GM23338 (cell line): ENCODE data around the gene ZBTB24. TPM values are rescaled to one million over a fixed set of nuclear protein-coding genes. Genes with fewer than 3 reads are reported as not detected.

ENCODE experiments used
- ATAC-seq: fragments of 200-7000 bp; cut with Tn5 transposase; 3 replicates; pipeline ENCODE4 v1.9.1; 2020
- DNase-seq: peaks from one replicate; pipeline ENCODE4 v3.0.0-alpha.2; 2015; ENCODE audit warnings: low spot score
- H2AFZ ChIP-seq: fragments of 200-600 bp; sonication (generic); 2 replicates; pipeline ENCODE4 v1.8.0; 2016; ENCODE audit warnings: antibody characterized with exemption, mild to moderate bottlenecking, moderate library complexity
- H3F3A ChIP-seq: fragments of 200-600 bp; sonication (generic); replicated peaks from 2 replicates; pipeline ENCODE4 v1.8.0; 2017; ENCODE audit warnings: antibody characterized with exemption, mixed run types, low read depth
- H3K27ac ChIP-seq: fragments of 200-600 bp; sonication (generic); 2 replicates; pipeline ENCODE4 v1.6.1; 2016; ENCODE audit warnings: low read depth
- H3K27me3 ChIP-seq: fragments of 200-600 bp; sonication (generic); 2 replicates; pipeline ENCODE4 v1.8.0; 2016; ENCODE audit warnings: mild to moderate bottlenecking, mixed run types, moderate library complexity; ENCODE audit not compliant: insufficient read depth
- H3K36me3 ChIP-seq: fragments of 200-600 bp; sonication (generic); 2 replicates; pipeline ENCODE4 v1.8.0; 2016; ENCODE audit warnings: mild to moderate bottlenecking; ENCODE audit not compliant: insufficient read depth
- H3K4me1 ChIP-seq: fragments of 200-600 bp; sonication (generic); 2 replicates; pipeline ENCODE4 v1.8.0; 2016; ENCODE audit warnings: mild to moderate bottlenecking, moderate library complexity; ENCODE audit not compliant: insufficient read depth
- H3K4me2 ChIP-seq: fragments of 200-600 bp; sonication (generic); 2 replicates; pipeline ENCODE4 v1.7.1; 2017; ENCODE audit warnings: mixed run types
- H3K4me3 ChIP-seq: fragments of 200-600 bp; sonication (generic); 2 replicates; pipeline ENCODE4 v1.6.1; 2016; ENCODE audit warnings: mixed run types
- H3K79me2 ChIP-seq: fragments of 200-600 bp; sonication (generic); replicated peaks from 2 replicates; pipeline ENCODE4 v1.8.0; 2017; ENCODE audit warnings: mild to moderate bottlenecking; ENCODE audit not compliant: insufficient read depth
- H3K9me2 ChIP-seq: fragments of 200-600 bp; sonication (generic); 2 replicates; pipeline ENCODE4 v1.8.0; 2017; ENCODE audit not compliant: insufficient read depth
- H4K20me1 ChIP-seq: fragments of 200-600 bp; sonication (generic); replicated peaks from 2 replicates; pipeline ENCODE4 v1.8.0; 2017; ENCODE audit warnings: mild to moderate bottlenecking; ENCODE audit not compliant: insufficient read depth
- H3K27ac Mint-ChIP-seq: 2 replicates; pipeline ENCODE4 v1.8.0; 2020; ENCODE audit warnings: inconsistent platforms, mild to moderate bottlenecking, moderate library complexity, mixed read lengths
- H3K27me3 Mint-ChIP-seq: 3 replicates; pipeline ENCODE4 v1.8.0; 2022; ENCODE audit warnings: low read depth, mild to moderate bottlenecking, moderate library complexity, mixed read lengths, inconsistent platforms; ENCODE audit not compliant: insufficient read depth, poor library complexity
- H3K36me3 Mint-ChIP-seq: 3 replicates; pipeline ENCODE4 v1.8.0; 2021; ENCODE audit warnings: low read depth, mild to moderate bottlenecking, inconsistent platforms, moderate library complexity, mixed read lengths
- H3K4me1 Mint-ChIP-seq: 3 replicates; pipeline ENCODE4 v1.8.0; 2020; ENCODE audit warnings: mild to moderate bottlenecking, inconsistent platforms, mixed read lengths
- H3K4me3 Mint-ChIP-seq: 3 replicates; pipeline ENCODE4 v1.8.0; 2021; ENCODE audit warnings: moderate library complexity, mild to moderate bottlenecking, inconsistent platforms, mixed read lengths
- H3K9me3 Mint-ChIP-seq: 3 replicates; pipeline ENCODE4 v1.8.0; 2020; ENCODE audit warnings: moderate library complexity, mild to moderate bottlenecking, inconsistent platforms, mixed read lengths
- CREB1 ChIP-seq: fragments of 250-450 bp; sonication (Bioruptor Pico); IDR thresholded peaks from 2 replicates; pipeline ENCODE4 v1.5.0; 2020; ENCODE audit warnings: low read depth, mild to moderate bottlenecking, moderate library complexity
- EZH2phosphoT487 ChIP-seq: fragments of 200-600 bp; sonication (generic); IDR thresholded peaks from one replicate; pipeline ENCODE4 v1.8.1; 2018; ENCODE audit warnings: antibody characterized with exemption; ENCODE audit not compliant: unreplicated experiment
- JUNB ChIP-seq: IDR thresholded peaks from one replicate; pipeline ENCODE4 v1.6.1; 2016; ENCODE audit warnings: antibody characterized with exemption; ENCODE audit not compliant: unreplicated experiment
- NANOG ChIP-seq: IDR thresholded peaks from 2 replicates; pipeline ENCODE4 v1.6.1; 2016; ENCODE audit warnings: antibody characterized with exemption, borderline replicate concordance
- STAT1 ChIP-seq: IDR thresholded peaks from one replicate; pipeline ENCODE4 v1.6.1; 2016; ENCODE audit warnings: antibody characterized with exemption; ENCODE audit not compliant: unreplicated experiment
- ZNF331 ChIP-seq: fragments of 250-450 bp; sonication (Bioruptor Pico); IDR thresholded peaks from 2 replicates; pipeline ENCODE4 v1.5.0; 2020; ENCODE audit warnings: low read depth, mild to moderate bottlenecking, moderate library complexity
- polyA plus RNA-seq: library from polyadenylated mRNA; unstranded; fragments of >200 nt; fragmentation: Nextera tagmentation; extraction: Ambion mirVana; gene quantifications from 2 replicates; pipeline ENCODE4 v1.2.1, GENCODE V29; 2016
- total RNA-seq: library from RNA; depleted of rRNA; stranded (reverse); fragments of >200 nt; shearing (Covaris generic); gene quantifications from 2 replicates; pipeline ENCODE4 v1.2.3, GENCODE V29; 2014
- TF ChIP-seq, protein P1 (sequence below): IDR thresholded peaks from 2 replicates; pipeline ENCODE4 v1.6.1; 2016; ENCODE audit warnings: antibody characterized with exemption
- TF ChIP-seq, protein P2 (sequence below), 2 experiments: fragments of 200-600 bp in 1 of 2; sonication (generic) in 1 of 2; conservative IDR thresholded peaks; 2 replicates each; pipeline versions ENCODE4 v1.5.1 to v1.6.1; 2016 to 2017; ENCODE audit warnings: antibody characterized with exemption in 2 of 2, low read depth in 2 of 2, mild to moderate bottlenecking in 2 of 2, moderate library complexity in 1 of 2
- TF ChIP-seq, protein P3 (sequence below): IDR thresholded peaks from one replicate; pipeline ENCODE4 v1.6.1; 2018; ENCODE audit warnings: antibody characterized with exemption; ENCODE audit not compliant: unreplicated experiment

ZBTB24 gene
- total and polyA plus RNA-seq, 2 experiments from 2014 or later, result 7.9 to 22.0 TPM

DNA sequence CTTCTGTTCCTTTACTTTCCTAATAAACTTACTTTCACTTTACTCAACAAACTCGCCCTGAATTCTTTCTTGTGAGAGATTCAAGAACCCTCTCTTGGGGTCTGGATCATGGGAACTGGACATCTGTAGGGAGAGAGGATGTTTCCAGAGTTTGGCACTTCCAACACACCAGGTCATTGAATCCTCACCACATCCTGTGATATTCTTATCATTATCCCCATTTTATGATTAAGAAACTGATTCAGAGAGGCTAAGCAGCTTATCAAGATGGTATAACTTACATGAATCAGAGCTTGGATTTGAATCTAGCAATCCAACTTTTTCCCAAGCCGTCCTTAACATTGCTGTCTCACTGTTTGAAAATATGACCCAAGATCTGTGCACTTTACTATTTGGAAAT, 58.1 kb downstream of the ZBTB24 start:
- no peaks in the 10 kb centered on the region for H3K36me3 Mint-ChIP-seq
- Histone ChIP-seq H3K9me2 (peaks cover 7% of the 10 kb centered on the region; the same call in 1 of the 2 replicates), H3K36me3 (no peaks in the 10 kb centered on the region), H3K4me3 (no peak overlapping the region), H3K4me1 (no peaks in the 10 kb centered on the region), H3K79me2 (no peaks in the 10 kb centered on the region), H3K27me3 (no peaks in the 10 kb centered on the region), H2AFZ (no peak overlapping the region), H3K4me2 (no peak overlapping the region), H3K27ac (no peak overlapping the region), H4K20me1 (no peaks in the 10 kb centered on the region), H3F3A (no peaks in the 10 kb centered on the region)
- H3K27ac Mint-ChIP-seq, result no peak overlapping the region
- DNase-seq (no peak), ATAC-seq (no peak)
- H3K4me1 Mint-ChIP-seq, result no peaks in the 10 kb centered on the region
- H3K4me3 Mint-ChIP-seq, result no peak overlapping the region
- no peaks in the 10 kb centered on the region for H3K9me3 Mint-ChIP-seq
- TF ChIP-seq, protein P1, sequence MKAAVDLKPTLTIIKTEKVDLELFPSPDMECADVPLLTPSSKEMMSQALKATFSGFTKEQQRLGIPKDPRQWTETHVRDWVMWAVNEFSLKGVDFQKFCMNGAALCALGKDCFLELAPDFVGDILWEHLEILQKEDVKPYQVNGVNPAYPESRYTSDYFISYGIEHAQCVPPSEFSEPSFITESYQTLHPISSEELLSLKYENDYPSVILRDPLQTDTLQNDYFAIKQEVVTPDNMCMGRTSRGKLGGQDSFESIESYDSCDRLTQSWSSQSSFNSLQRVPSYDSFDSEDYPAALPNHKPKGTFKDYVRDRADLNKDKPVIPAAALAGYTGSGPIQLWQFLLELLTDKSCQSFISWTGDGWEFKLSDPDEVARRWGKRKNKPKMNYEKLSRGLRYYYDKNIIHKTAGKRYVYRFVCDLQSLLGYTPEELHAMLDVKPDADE, result no peak
- H3K27me3 Mint-ChIP-seq, result no peaks in the 10 kb centered on the region

DNA sequence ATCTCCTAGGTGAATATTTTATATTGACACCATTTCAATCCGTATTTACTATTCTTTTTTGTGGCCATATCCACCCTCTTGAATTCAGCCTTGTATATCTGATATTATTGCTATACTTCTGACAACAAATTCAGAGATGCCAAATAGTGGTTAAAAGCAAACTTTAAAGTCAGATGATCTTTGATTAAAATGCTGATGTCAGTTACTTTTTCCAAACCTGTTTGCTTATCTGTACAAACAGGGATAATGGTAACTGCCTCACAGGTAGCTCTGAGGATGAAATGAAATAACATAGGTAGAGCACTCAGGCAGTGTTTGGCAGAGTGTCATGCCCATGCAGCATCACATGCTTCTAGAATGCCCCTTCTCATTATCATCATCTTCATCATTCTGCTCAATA, 61.8 kb downstream of the ZBTB24 start:
- Histone ChIP-seq H3K4me2 (no peak overlapping the region), H3K79me2 (no peaks in the 10 kb centered on the region), H3K4me3 (no peak overlapping the region), H3K36me3 (no peaks in the 10 kb centered on the region), H3K9me2 (peaks cover 7% of the 10 kb centered on the region; the same call in 1 of the 2 replicates), H3F3A (no peaks in the 10 kb centered on the region), H4K20me1 (no peaks in the 10 kb centered on the region), H3K27ac (no peak overlapping the region), H3K27me3 (no peaks in the 10 kb centered on the region), H2AFZ (no peak overlapping the region), H3K4me1 (no peaks in the 10 kb centered on the region)
- Mint-ChIP-seq H3K9me3 (no peaks in the 10 kb centered on the region), H3K27ac (no peak overlapping the region), H3K27me3 (no peaks in the 10 kb centered on the region), H3K4me1 (no peaks in the 10 kb centered on the region), H3K36me3 (no peaks in the 10 kb centered on the region), H3K4me3 (no peak overlapping the region)
- no peak for DNase-seq
- no peak for ATAC-seq
- no peak for TF ChIP-seq EZH2phosphoT487
- TF ChIP-seq, protein P2, sequence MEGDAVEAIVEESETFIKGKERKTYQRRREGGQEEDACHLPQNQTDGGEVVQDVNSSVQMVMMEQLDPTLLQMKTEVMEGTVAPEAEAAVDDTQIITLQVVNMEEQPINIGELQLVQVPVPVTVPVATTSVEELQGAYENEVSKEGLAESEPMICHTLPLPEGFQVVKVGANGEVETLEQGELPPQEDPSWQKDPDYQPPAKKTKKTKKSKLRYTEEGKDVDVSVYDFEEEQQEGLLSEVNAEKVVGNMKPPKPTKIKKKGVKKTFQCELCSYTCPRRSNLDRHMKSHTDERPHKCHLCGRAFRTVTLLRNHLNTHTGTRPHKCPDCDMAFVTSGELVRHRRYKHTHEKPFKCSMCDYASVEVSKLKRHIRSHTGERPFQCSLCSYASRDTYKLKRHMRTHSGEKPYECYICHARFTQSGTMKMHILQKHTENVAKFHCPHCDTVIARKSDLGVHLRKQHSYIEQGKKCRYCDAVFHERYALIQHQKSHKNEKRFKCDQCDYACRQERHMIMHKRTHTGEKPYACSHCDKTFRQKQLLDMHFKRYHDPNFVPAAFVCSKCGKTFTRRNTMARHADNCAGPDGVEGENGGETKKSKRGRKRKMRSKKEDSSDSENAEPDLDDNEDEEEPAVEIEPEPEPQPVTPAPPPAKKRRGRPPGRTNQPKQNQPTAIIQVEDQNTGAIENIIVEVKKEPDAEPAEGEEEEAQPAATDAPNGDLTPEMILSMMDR (conservative IDR thresholded peaks at IDR 0.05; ENCODE audit: low read depth in 2 of 2), result no peak
- TF ChIP-seq CREB1 (CRISPR knock-in tag), result no peak
- TF ChIP-seq, protein P3, sequence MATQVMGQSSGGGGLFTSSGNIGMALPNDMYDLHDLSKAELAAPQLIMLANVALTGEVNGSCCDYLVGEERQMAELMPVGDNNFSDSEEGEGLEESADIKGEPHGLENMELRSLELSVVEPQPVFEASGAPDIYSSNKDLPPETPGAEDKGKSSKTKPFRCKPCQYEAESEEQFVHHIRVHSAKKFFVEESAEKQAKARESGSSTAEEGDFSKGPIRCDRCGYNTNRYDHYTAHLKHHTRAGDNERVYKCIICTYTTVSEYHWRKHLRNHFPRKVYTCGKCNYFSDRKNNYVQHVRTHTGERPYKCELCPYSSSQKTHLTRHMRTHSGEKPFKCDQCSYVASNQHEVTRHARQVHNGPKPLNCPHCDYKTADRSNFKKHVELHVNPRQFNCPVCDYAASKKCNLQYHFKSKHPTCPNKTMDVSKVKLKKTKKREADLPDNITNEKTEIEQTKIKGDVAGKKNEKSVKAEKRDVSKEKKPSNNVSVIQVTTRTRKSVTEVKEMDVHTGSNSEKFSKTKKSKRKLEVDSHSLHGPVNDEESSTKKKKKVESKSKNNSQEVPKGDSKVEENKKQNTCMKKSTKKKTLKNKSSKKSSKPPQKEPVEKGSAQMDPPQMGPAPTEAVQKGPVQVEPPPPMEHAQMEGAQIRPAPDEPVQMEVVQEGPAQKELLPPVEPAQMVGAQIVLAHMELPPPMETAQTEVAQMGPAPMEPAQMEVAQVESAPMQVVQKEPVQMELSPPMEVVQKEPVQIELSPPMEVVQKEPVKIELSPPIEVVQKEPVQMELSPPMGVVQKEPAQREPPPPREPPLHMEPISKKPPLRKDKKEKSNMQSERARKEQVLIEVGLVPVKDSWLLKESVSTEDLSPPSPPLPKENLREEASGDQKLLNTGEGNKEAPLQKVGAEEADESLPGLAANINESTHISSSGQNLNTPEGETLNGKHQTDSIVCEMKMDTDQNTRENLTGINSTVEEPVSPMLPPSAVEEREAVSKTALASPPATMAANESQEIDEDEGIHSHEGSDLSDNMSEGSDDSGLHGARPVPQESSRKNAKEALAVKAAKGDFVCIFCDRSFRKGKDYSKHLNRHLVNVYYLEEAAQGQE, result no peak
- no peak for TF ChIP-seq NANOG
- no peak for TF ChIP-seq STAT1
- TF ChIP-seq JUNB, result no peak
- no peak for TF ChIP-seq ZNF331 (CRISPR knock-in tag)
- TF ChIP-seq, protein P1, result no peak
